Fibroblast of the aortic adventitia (primary cell): ENCODE measurements around the gene DPP4. TPM values are rescaled to one million over a fixed set of nuclear protein-coding genes. Genes with fewer than 3 reads are reported as not detected.

Experiments
- DNase-seq: peaks from one replicate; pipeline ENCODE4 v3.0.0-alpha.2; 2010; ENCODE audit warnings: low read depth
- H3K4me3 ChIP-seq: 2 replicates; pipeline ENCODE4 v1.5.1; 2011; ENCODE audit warnings: low read depth, mild to moderate bottlenecking, control low read depth, low read length, moderate library complexity
- CTCF ChIP-seq: IDR thresholded peaks from 2 replicates; pipeline ENCODE4 v1.5.1; 2011; ENCODE audit warnings: mild to moderate bottlenecking, low read length, control low read depth, inconsistent platforms; ENCODE audit not compliant: insufficient read depth
- total RNA-seq: library from RNA; depleted of rRNA; stranded (reverse); fragments of >200 nt; gene quantifications from 2 replicates; pipeline ENCODE4 v1.2.3, GENCODE V29; 2012; ENCODE audit warnings: low replicate concordance

Gene DPP4
- total RNA-seq, 1 donor = 203 TPM

DNA sequence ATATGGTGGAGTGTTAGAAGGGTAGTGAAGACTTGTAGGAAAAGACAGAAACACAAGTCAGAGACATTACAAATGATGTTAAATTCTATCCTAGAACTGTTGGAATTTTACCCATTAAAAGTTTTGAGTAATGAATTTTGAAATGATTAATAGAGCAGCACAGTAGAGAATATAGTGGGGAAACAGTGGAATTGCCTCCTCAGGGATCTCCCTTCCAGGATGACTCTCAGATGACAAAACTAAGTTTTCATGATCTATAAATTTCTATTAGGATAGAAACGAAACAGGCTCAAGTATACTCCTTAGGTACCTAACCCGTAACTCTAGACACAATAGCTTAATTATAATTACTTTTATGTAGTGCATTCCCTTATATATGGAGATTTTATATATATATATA is 86.7 kb downstream of the DPP4 start:
- no peak for DNase-seq
- no peak for TF ChIP-seq CTCF
- H3K4me3 ChIP-seq = no peak overlapping the region

DNA sequence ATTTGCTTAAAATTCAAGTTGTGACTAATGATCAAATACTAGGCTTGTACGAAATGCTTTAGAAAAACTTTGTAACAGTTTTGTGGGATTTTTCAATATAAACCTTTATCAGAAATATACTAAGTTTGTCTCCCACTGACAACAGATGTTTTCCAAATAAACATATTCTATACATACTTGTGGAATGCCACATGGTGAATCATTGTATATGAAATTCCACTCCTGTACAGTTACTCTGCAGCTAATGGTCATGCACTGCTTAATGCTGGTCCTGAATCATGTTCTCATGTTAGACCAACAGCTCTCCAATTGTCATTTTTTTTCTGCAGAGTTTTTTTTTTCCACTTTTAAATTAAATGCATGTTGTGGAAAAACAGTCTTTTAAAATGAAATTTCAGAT is 90.1 kb downstream of the DPP4 start:
- DNase-seq = no peak
- no peak for TF ChIP-seq CTCF

GRCh38 chr2:161983331-161983651 is 90.7 kb downstream of the DPP4 start:
- no peak for DNase-seq
- TF ChIP-seq CTCF = no peak
- H3K4me3 ChIP-seq = no peak overlapping the region

More for the DNA sequence above, 90.1 kb downstream of the DPP4 start:
- no peak overlapping the region for H3K4me3 ChIP-seq

DNA sequence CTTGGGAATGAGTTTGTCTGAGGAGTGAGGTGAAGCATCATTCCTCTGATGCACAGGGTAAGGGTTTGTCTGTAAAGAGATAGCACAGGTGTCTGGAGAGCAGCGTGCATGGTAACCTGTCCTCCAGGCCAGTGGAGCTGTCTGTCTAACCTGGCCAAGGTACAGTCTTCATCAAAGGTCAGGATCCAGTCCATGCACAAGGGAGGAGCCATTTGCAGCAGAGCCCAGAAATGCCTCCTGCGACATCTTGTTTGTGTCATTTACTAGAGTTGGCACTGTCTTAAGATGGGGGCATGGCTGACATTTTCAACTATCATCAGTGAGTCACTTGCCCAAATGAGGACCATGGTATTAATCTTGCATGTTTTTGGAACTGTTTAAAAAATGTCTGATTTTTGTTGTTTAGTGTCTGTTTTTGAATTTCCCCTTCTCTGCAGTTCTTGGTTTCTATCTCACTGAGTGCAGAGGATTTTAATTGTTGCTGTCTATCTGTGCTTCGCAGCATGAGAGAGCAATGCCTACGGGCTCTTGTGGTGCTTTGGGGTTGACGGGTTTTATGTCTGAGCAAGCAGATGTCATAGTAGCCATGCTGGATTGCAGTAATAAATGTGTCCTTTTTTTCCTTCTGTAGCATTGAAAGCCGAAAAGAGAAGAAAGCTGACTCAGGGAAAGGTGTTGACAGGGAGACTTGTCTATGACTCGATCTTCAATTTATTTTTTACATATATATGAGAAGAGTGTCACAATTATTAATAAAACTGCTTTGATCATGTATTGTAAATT is 91.3 kb downstream of the DPP4 start:
- DNase-seq = no peak
- no peak overlapping the region for H3K4me3 ChIP-seq
- no peak for TF ChIP-seq CTCF

- no peak overlapping the region for H3K4me3 ChIP-seq
- TF ChIP-seq CTCF = no peak
- DNase-seq = no peak
Measured at GRCh38 chr2:161981679-161982250, 92.2 kb downstream of the DPP4 start.

GRCh38 chr2:161980976-161981375 is 93.0 kb downstream of the DPP4 start:
- no peak overlapping the region for H3K4me3 ChIP-seq
- no peak for DNase-seq
- no peak for TF ChIP-seq CTCF
